GM23338 (cell line): ENCODE measurements around the gene MFSD11. TPM values are rescaled to one million over a fixed set of nuclear protein-coding genes. Genes with fewer than 3 reads are reported as not detected.

Experiments
- ATAC-seq: fragments of 200-7000 bp; cut with Tn5 transposase; 3 replicates; pipeline ENCODE4 v1.9.1; 2020
- DNase-seq: peaks from one replicate; pipeline ENCODE4 v3.0.0-alpha.2; 2015; ENCODE audit warnings: low spot score
- H2AFZ ChIP-seq: fragments of 200-600 bp; sonication (generic); 2 replicates; pipeline ENCODE4 v1.8.0; 2016; ENCODE audit warnings: antibody characterized with exemption, mild to moderate bottlenecking, moderate library complexity
- H3F3A ChIP-seq: fragments of 200-600 bp; sonication (generic); replicated peaks from 2 replicates; pipeline ENCODE4 v1.8.0; 2017; ENCODE audit warnings: antibody characterized with exemption, mixed run types, low read depth
- H3K27ac ChIP-seq: fragments of 200-600 bp; sonication (generic); 2 replicates; pipeline ENCODE4 v1.6.1; 2016; ENCODE audit warnings: low read depth
- H3K27me3 ChIP-seq: fragments of 200-600 bp; sonication (generic); 2 replicates; pipeline ENCODE4 v1.8.0; 2016; ENCODE audit warnings: mild to moderate bottlenecking, mixed run types, moderate library complexity; ENCODE audit not compliant: insufficient read depth
- H3K36me3 ChIP-seq: fragments of 200-600 bp; sonication (generic); 2 replicates; pipeline ENCODE4 v1.8.0; 2016; ENCODE audit warnings: mild to moderate bottlenecking; ENCODE audit not compliant: insufficient read depth
- H3K4me1 ChIP-seq: fragments of 200-600 bp; sonication (generic); 2 replicates; pipeline ENCODE4 v1.8.0; 2016; ENCODE audit warnings: mild to moderate bottlenecking, moderate library complexity; ENCODE audit not compliant: insufficient read depth
- H3K4me2 ChIP-seq: fragments of 200-600 bp; sonication (generic); 2 replicates; pipeline ENCODE4 v1.7.1; 2017; ENCODE audit warnings: mixed run types
- H3K4me3 ChIP-seq: fragments of 200-600 bp; sonication (generic); 2 replicates; pipeline ENCODE4 v1.6.1; 2016; ENCODE audit warnings: mixed run types
- H3K79me2 ChIP-seq: fragments of 200-600 bp; sonication (generic); replicated peaks from 2 replicates; pipeline ENCODE4 v1.8.0; 2017; ENCODE audit warnings: mild to moderate bottlenecking; ENCODE audit not compliant: insufficient read depth
- H3K9me2 ChIP-seq: fragments of 200-600 bp; sonication (generic); 2 replicates; pipeline ENCODE4 v1.8.0; 2017; ENCODE audit not compliant: insufficient read depth
- H4K20me1 ChIP-seq: fragments of 200-600 bp; sonication (generic); replicated peaks from 2 replicates; pipeline ENCODE4 v1.8.0; 2017; ENCODE audit warnings: mild to moderate bottlenecking; ENCODE audit not compliant: insufficient read depth
- H3K27ac Mint-ChIP-seq: 2 replicates; pipeline ENCODE4 v1.8.0; 2020; ENCODE audit warnings: inconsistent platforms, mild to moderate bottlenecking, moderate library complexity, mixed read lengths
- H3K27me3 Mint-ChIP-seq: 3 replicates; pipeline ENCODE4 v1.8.0; 2022; ENCODE audit warnings: low read depth, mild to moderate bottlenecking, moderate library complexity, mixed read lengths, inconsistent platforms; ENCODE audit not compliant: insufficient read depth, poor library complexity
- H3K36me3 Mint-ChIP-seq: 3 replicates; pipeline ENCODE4 v1.8.0; 2021; ENCODE audit warnings: low read depth, mild to moderate bottlenecking, inconsistent platforms, moderate library complexity, mixed read lengths
- H3K4me1 Mint-ChIP-seq: 3 replicates; pipeline ENCODE4 v1.8.0; 2020; ENCODE audit warnings: mild to moderate bottlenecking, inconsistent platforms, mixed read lengths
- H3K4me3 Mint-ChIP-seq: 3 replicates; pipeline ENCODE4 v1.8.0; 2021; ENCODE audit warnings: moderate library complexity, mild to moderate bottlenecking, inconsistent platforms, mixed read lengths
- H3K9me3 Mint-ChIP-seq: 3 replicates; pipeline ENCODE4 v1.8.0; 2020; ENCODE audit warnings: moderate library complexity, mild to moderate bottlenecking, inconsistent platforms, mixed read lengths
- CREB1 ChIP-seq: fragments of 250-450 bp; sonication (Bioruptor Pico); IDR thresholded peaks from 2 replicates; pipeline ENCODE4 v1.5.0; 2020; ENCODE audit warnings: low read depth, mild to moderate bottlenecking, moderate library complexity
- EZH2 ChIP-seq: fragments of 200-600 bp; sonication (generic); IDR thresholded peaks from one replicate; pipeline ENCODE4 v1.8.0; 2017; ENCODE audit warnings: antibody characterized with exemption, mild to moderate bottlenecking, low read depth; ENCODE audit not compliant: unreplicated experiment
- EZH2phosphoT487 ChIP-seq: fragments of 200-600 bp; sonication (generic); IDR thresholded peaks from one replicate; pipeline ENCODE4 v1.8.1; 2018; ENCODE audit warnings: antibody characterized with exemption; ENCODE audit not compliant: unreplicated experiment
- NANOG ChIP-seq: IDR thresholded peaks from 2 replicates; pipeline ENCODE4 v1.6.1; 2016; ENCODE audit warnings: antibody characterized with exemption, borderline replicate concordance
- POLR2AphosphoS5 ChIP-seq: IDR thresholded peaks from 2 replicates; pipeline ENCODE4 v1.6.1; 2016; ENCODE audit warnings: antibody characterized with exemption, low read depth
- ZNF114 ChIP-seq: fragments of 250-450 bp; sonication (Bioruptor Pico); IDR thresholded peaks from 2 replicates; pipeline ENCODE4 v1.5.0; 2020; ENCODE audit warnings: mild to moderate bottlenecking, moderate library complexity
- ZNF331 ChIP-seq: fragments of 250-450 bp; sonication (Bioruptor Pico); IDR thresholded peaks from 2 replicates; pipeline ENCODE4 v1.5.0; 2020; ENCODE audit warnings: low read depth, mild to moderate bottlenecking, moderate library complexity
- polyA plus RNA-seq: library from polyadenylated mRNA; unstranded; fragments of >200 nt; fragmentation: Nextera tagmentation; extraction: Ambion mirVana; gene quantifications from 2 replicates; pipeline ENCODE4 v1.2.1, GENCODE V29; 2016
- total RNA-seq: library from RNA; depleted of rRNA; stranded (reverse); fragments of >200 nt; shearing (Covaris generic); gene quantifications from 2 replicates; pipeline ENCODE4 v1.2.3, GENCODE V29; 2014
- TF ChIP-seq, protein P1 (sequence below): IDR thresholded peaks from 2 replicates; pipeline ENCODE4 v1.6.1; 2016; ENCODE audit warnings: antibody characterized with exemption
- TF ChIP-seq, protein P2 (sequence below): fragments of 250-450 bp; sonication (Bioruptor Pico); IDR thresholded peaks from 2 replicates; pipeline ENCODE4 v1.5.0; 2020; ENCODE audit warnings: mild to moderate bottlenecking, moderate library complexity
- TF ChIP-seq, protein P3 (sequence below): IDR thresholded peaks from one replicate; pipeline ENCODE4 v1.6.1; 2018; ENCODE audit warnings: antibody characterized with exemption; ENCODE audit not compliant: unreplicated experiment
- TF ChIP-seq, protein P4 (sequence below), 2 experiments: fragments of 200-600 bp in 1 of 2; sonication (generic) in 1 of 2; conservative IDR thresholded peaks; 2 replicates each; pipeline versions ENCODE4 v1.5.1 to v1.6.1; 2016 to 2017; ENCODE audit warnings: antibody characterized with exemption in 2 of 2, low read depth in 2 of 2, mild to moderate bottlenecking in 2 of 2, moderate library complexity in 1 of 2

MFSD11 gene
- total and polyA plus RNA-seq, 2 experiments from 2014 or later = 10.2 to 35.3 TPM

DNA sequence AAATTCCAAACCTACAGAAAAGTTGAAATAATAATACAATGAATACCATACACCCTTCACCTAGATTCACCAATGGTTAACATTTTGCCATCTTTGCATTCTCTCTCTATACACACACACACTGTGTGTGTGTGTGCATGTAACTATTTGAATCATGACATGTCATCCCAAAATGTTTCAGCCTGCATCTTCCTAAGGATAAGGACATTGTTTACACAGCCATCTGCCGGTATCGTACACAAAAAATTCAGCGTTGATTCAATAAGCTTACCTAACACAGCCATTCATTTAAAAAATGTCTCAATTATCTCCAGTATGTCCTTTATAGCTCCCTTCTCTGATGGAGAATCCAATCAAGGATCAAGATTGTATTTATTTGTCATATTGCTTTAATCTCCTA lies 31.1 kb upstream of the MFSD11 start:
- no peak overlapping the region for H3K4me2 ChIP-seq
- DNase-seq (no peak), ATAC-seq (no peak)
- Mint-ChIP-seq H3K4me1 (peaks cover 36% of the 10 kb centered on the region), H3K27ac (no peak overlapping the region), H3K4me3 (no peak overlapping the region; the same call in 2 of the 3 replicates), H3K27me3 (peaks cover 33% of the 10 kb centered on the region), H3K36me3 (0 out of 3 replicates have a peak, but pooled peaks cover 2% of the 10 kb centered on the region), H3K9me3 (no peaks in the 10 kb centered on the region; the same call in 2 of the 3 replicates)
- no peaks in the 10 kb centered on the region for H3K36me3 ChIP-seq
- peaks cover 18% of the 10 kb centered on the region for H3K27me3 ChIP-seq
- peaks cover 8% of the 10 kb centered on the region for H3F3A ChIP-seq
- H3K4me1 ChIP-seq = peaks cover 32% of the 10 kb centered on the region
- no peak overlapping the region for H3K27ac ChIP-seq
- TF ChIP-seq NANOG = no peak
- TF ChIP-seq, protein P1, sequence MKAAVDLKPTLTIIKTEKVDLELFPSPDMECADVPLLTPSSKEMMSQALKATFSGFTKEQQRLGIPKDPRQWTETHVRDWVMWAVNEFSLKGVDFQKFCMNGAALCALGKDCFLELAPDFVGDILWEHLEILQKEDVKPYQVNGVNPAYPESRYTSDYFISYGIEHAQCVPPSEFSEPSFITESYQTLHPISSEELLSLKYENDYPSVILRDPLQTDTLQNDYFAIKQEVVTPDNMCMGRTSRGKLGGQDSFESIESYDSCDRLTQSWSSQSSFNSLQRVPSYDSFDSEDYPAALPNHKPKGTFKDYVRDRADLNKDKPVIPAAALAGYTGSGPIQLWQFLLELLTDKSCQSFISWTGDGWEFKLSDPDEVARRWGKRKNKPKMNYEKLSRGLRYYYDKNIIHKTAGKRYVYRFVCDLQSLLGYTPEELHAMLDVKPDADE = no peak
- TF ChIP-seq, protein P2, sequence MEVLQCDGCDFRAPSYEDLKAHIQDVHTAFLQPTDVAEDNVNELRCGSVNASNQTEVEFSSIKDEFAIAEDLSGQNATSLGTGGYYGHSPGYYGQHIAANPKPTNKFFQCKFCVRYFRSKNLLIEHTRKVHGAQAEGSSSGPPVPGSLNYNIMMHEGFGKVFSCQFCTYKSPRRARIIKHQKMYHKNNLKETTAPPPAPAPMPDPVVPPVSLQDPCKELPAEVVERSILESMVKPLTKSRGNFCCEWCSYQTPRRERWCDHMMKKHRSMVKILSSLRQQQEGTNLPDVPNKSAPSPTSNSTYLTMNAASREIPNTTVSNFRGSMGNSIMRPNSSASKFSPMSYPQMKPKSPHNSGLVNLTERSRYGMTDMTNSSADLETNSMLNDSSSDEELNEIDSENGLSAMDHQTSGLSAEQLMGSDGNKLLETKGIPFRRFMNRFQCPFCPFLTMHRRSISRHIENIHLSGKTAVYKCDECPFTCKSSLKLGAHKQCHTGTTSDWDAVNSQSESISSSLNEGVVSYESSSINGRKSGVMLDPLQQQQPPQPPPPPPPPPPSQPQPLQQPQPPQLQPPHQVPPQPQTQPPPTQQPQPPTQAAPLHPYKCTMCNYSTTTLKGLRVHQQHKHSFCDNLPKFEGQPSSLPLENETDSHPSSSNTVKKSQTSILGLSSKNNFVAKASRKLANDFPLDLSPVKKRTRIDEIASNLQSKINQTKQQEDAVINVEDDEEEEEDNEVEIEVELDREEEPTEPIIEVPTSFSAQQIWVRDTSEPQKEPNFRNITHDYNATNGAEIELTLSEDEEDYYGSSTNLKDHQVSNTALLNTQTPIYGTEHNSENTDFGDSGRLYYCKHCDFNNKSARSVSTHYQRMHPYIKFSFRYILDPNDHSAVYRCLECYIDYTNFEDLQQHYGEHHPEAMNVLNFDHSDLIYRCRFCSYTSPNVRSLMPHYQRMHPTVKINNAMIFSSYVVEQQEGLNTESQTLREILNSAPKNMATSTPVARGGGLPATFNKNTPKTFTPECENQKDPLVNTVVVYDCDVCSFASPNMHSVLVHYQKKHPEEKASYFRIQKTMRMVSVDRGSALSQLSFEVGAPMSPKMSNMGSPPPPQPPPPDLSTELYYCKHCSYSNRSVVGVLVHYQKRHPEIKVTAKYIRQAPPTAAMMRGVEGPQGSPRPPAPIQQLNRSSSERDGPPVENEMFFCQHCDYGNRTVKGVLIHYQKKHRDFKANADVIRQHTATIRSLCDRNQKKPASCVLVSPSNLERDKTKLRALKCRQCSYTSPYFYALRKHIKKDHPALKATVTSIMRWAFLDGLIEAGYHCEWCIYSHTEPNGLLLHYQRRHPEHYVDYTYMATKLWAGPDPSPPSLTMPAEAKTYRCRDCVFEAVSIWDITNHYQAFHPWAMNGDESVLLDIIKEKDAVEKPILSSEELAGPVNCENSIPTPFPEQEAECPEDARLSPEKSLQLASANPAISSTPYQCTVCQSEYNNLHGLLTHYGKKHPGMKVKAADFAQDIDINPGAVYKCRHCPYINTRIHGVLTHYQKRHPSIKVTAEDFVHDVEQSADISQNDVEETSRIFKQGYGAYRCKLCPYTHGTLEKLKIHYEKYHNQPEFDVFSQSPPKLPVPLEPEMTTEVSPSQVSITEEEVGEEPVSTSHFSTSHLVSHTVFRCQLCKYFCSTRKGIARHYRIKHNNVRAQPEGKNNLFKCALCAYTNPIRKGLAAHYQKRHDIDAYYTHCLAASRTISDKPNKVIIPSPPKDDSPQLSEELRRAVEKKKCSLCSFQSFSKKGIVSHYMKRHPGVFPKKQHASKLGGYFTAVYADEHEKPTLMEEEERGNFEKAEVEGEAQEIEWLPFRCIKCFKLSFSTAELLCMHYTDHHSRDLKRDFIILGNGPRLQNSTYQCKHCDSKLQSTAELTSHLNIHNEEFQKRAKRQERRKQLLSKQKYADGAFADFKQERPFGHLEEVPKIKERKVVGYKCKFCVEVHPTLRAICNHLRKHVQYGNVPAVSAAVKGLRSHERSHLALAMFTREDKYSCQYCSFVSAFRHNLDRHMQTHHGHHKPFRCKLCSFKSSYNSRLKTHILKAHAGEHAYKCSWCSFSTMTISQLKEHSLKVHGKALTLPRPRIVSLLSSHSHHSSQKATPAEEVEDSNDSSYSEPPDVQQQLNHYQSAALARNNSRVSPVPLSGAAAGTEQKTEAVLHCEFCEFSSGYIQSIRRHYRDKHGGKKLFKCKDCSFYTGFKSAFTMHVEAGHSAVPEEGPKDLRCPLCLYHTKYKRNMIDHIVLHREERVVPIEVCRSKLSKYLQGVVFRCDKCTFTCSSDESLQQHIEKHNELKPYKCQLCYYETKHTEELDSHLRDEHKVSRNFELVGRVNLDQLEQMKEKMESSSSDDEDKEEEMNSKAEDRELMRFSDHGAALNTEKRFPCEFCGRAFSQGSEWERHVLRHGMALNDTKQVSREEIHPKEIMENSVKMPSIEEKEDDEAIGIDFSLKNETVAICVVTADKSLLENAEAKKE (CRISPR knock-in tag) = no peak
- TF ChIP-seq, protein P3, sequence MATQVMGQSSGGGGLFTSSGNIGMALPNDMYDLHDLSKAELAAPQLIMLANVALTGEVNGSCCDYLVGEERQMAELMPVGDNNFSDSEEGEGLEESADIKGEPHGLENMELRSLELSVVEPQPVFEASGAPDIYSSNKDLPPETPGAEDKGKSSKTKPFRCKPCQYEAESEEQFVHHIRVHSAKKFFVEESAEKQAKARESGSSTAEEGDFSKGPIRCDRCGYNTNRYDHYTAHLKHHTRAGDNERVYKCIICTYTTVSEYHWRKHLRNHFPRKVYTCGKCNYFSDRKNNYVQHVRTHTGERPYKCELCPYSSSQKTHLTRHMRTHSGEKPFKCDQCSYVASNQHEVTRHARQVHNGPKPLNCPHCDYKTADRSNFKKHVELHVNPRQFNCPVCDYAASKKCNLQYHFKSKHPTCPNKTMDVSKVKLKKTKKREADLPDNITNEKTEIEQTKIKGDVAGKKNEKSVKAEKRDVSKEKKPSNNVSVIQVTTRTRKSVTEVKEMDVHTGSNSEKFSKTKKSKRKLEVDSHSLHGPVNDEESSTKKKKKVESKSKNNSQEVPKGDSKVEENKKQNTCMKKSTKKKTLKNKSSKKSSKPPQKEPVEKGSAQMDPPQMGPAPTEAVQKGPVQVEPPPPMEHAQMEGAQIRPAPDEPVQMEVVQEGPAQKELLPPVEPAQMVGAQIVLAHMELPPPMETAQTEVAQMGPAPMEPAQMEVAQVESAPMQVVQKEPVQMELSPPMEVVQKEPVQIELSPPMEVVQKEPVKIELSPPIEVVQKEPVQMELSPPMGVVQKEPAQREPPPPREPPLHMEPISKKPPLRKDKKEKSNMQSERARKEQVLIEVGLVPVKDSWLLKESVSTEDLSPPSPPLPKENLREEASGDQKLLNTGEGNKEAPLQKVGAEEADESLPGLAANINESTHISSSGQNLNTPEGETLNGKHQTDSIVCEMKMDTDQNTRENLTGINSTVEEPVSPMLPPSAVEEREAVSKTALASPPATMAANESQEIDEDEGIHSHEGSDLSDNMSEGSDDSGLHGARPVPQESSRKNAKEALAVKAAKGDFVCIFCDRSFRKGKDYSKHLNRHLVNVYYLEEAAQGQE = no peak
- TF ChIP-seq ZNF331 = no peak
- no peak for TF ChIP-seq ZNF114 (CRISPR knock-in tag)
- TF ChIP-seq, protein P4, sequence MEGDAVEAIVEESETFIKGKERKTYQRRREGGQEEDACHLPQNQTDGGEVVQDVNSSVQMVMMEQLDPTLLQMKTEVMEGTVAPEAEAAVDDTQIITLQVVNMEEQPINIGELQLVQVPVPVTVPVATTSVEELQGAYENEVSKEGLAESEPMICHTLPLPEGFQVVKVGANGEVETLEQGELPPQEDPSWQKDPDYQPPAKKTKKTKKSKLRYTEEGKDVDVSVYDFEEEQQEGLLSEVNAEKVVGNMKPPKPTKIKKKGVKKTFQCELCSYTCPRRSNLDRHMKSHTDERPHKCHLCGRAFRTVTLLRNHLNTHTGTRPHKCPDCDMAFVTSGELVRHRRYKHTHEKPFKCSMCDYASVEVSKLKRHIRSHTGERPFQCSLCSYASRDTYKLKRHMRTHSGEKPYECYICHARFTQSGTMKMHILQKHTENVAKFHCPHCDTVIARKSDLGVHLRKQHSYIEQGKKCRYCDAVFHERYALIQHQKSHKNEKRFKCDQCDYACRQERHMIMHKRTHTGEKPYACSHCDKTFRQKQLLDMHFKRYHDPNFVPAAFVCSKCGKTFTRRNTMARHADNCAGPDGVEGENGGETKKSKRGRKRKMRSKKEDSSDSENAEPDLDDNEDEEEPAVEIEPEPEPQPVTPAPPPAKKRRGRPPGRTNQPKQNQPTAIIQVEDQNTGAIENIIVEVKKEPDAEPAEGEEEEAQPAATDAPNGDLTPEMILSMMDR (conservative IDR thresholded peaks at IDR 0.05; ENCODE audit: low read depth in 2 of 2) = no peak
- no peak for TF ChIP-seq EZH2phosphoT487
- no peak for TF ChIP-seq EZH2
- no peak for TF ChIP-seq POLR2AphosphoS5
- TF ChIP-seq CREB1 (CRISPR knock-in tag) = no peak
- H3K9me2 ChIP-seq = no peaks in the 10 kb centered on the region
- peaks cover 10% of the 10 kb centered on the region; the same call in 1 of the 2 replicates for H4K20me1 ChIP-seq
- no peak overlapping the region for H2AFZ ChIP-seq
- no peak overlapping the region for H3K4me3 ChIP-seq
- H3K79me2 ChIP-seq = peaks cover 28% of the 10 kb centered on the region
